ENCODE results near the gene PRR11.
A peak's percentile ranks its signal among the peaks of the same experiment; 100 is the strongest.
"Not testable (repeated sequence)": the region's sequence is repeated elsewhere in the genome, so short reads cannot be mapped to it uniquely, and the experiment has no call there.

The PRR11 gene

DNA sequence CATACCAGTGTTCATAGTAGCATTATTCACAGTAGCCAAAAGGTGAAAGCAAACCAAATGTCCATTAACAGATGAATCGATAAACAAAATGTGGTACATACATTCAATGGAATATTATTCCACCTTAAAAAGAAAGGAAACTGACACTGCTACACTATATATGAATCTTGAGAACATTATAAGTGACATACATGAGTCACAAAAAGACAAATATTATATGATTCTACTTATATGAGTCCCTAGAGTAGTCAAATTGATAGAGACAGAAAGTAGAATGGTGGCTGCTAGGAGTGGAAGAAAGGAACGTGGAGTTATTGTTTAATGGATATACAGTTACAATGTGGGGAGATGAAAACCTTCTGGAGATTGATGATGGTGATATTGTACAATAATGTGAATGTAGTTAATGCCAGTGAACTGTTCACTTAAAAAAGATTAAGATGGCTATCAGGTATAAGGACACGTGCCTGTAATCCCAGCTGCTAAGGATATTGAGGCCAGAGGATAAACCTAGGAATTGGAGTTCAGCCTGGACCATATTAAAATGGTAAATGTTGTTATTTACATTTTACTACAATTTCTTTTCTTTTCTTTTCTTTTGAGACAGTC, 28.6 kb upstream of the PRR11 start:
- H3K9ac ChIP-seq (ENCODE audit: low read depth, low read length) = no peak overlapping the region
- peaks cover 60% of the 10 kb centered on the region for H3K36me3 ChIP-seq (ENCODE audit: insufficient read depth, low read length)
- H3K9me3 ChIP-seq (ENCODE audit: insufficient read depth, low read depth, low read length) = no peaks in the 10 kb centered on the region
- no peak overlapping the region for H3K4me3 ChIP-seq (ENCODE audit: low read length)
- H3K27me3 ChIP-seq (ENCODE audit: insufficient read depth, low read length) = no peaks in the 10 kb centered on the region
- no peak overlapping the region for H3K27ac ChIP-seq (ENCODE audit: low read depth, low read length)
- 84% methylated on average over 3 of the region's 3 CpGs for WGBS
- no peaks in the 10 kb centered on the region for H3K4me1 ChIP-seq (ENCODE audit: insufficient read depth, low read length)

GRCh38 chr17:59129814-59130213, 25.7 kb upstream of the PRR11 start:
- WGBS = 91% methylated on average over 1 of the region's 2 CpGs
- Histone ChIP-seq H3K4me1 (ENCODE audit: insufficient read depth, low read length) (no peaks in the 10 kb centered on the region), H3K4me3 (ENCODE audit: low read length) (no peak overlapping the region), H3K36me3 (ENCODE audit: insufficient read depth, low read length) (peaks cover 40% of the 10 kb centered on the region), H3K27ac (ENCODE audit: low read depth, low read length) (no peak overlapping the region), H3K9me3 (ENCODE audit: insufficient read depth, low read depth, low read length) (no peaks in the 10 kb centered on the region), H3K27me3 (ENCODE audit: insufficient read depth, low read length) (no peaks in the 10 kb centered on the region), H3K9ac (ENCODE audit: low read depth, low read length) (no peak overlapping the region)

DNA sequence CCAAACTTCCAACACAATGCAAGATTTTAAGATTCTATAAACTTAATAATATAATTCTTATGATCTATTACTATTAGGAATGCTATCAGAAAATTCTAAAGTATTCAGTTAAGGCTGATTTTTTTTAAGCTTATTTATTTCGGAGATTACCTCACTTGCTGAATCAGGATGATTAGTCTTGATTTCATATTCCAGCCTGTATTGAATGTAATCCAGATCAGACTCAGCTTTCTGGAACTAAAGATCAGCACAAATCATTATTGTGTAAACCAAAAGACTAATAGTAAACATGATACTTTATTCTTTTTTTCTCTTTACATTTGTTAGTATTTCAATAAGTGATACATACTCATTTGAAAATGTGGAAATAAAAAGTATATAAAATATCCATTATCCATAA, 24.4 kb upstream of the PRR11 start:
- Histone ChIP-seq H3K27me3 (ENCODE audit: insufficient read depth, low read length) (no peaks in the 10 kb centered on the region), H3K4me1 (ENCODE audit: insufficient read depth, low read length) (no peaks in the 10 kb centered on the region), H3K9me3 (ENCODE audit: insufficient read depth, low read depth, low read length) (no peaks in the 10 kb centered on the region), H3K4me3 (ENCODE audit: low read length) (no peak overlapping the region), H3K36me3 (ENCODE audit: insufficient read depth, low read length) (peaks cover 39% of the 10 kb centered on the region), H3K27ac (ENCODE audit: low read depth, low read length) (no peak overlapping the region), H3K9ac (ENCODE audit: low read depth, low read length) (no peak overlapping the region)
- WGBS = 75% methylated on average over 1 of the region's 1 CpG

GRCh38 chr17:59138339-59138738, 17.2 kb upstream of the PRR11 start:
- H3K27ac ChIP-seq (ENCODE audit: low read depth, low read length); H3K4me1 ChIP-seq (ENCODE audit: insufficient read depth, low read length); H3K27me3 ChIP-seq (ENCODE audit: insufficient read depth, low read length); H3K9me3 ChIP-seq (ENCODE audit: insufficient read depth, low read depth, low read length); H3K36me3 ChIP-seq (ENCODE audit: insufficient read depth, low read length); H3K4me3 ChIP-seq (ENCODE audit: low read length); H3K9ac ChIP-seq (ENCODE audit: low read depth, low read length): not testable (repeated sequence)
- 96% methylated on average over 10 of the region's 10 CpGs for WGBS

GRCh38 chr17:59139939-59140338, 15.6 kb upstream of the PRR11 start:
- H3K27ac ChIP-seq (ENCODE audit: low read depth, low read length) = no peak overlapping the region
- H3K9ac ChIP-seq (ENCODE audit: low read depth, low read length) = no peak overlapping the region
- 96% methylated on average over 4 of the region's 4 CpGs for WGBS
- H3K4me3 ChIP-seq (ENCODE audit: low read length) = no peak overlapping the region
- H3K4me1 ChIP-seq (ENCODE audit: insufficient read depth, low read length) = no peaks in the 10 kb centered on the region
- peaks cover 6% of the 10 kb centered on the region for H3K36me3 ChIP-seq (ENCODE audit: insufficient read depth, low read length)
- no peaks in the 10 kb centered on the region for H3K27me3 ChIP-seq (ENCODE audit: insufficient read depth, low read length)
- no peaks in the 10 kb centered on the region for H3K9me3 ChIP-seq (ENCODE audit: insufficient read depth, low read depth, low read length)

- 93% methylated on average over 1 of the region's 1 CpG for WGBS
- Histone ChIP-seq H3K4me3 (ENCODE audit: low read length) (no peak overlapping the region), H3K36me3 (ENCODE audit: insufficient read depth, low read length) (peaks cover 11% of the 10 kb centered on the region), H3K27me3 (ENCODE audit: insufficient read depth, low read length) (no peaks in the 10 kb centered on the region), H3K9ac (ENCODE audit: low read depth, low read length) (no peak overlapping the region), H3K4me1 (ENCODE audit: insufficient read depth, low read length) (no peaks in the 10 kb centered on the region), H3K9me3 (ENCODE audit: insufficient read depth, low read depth, low read length) (no peaks in the 10 kb centered on the region), H3K27ac (ENCODE audit: low read depth, low read length) (no peak overlapping the region)
Measured at GRCh38 chr17:59141860-59142259, 13.7 kb upstream of the PRR11 start.

- H3K4me3 ChIP-seq (ENCODE audit: low read length) = no peak overlapping the region
- no peak overlapping the region for H3K27ac ChIP-seq (ENCODE audit: low read depth, low read length)
- WGBS = 95% methylated on average over 4 of the region's 4 CpGs
- H3K4me1 ChIP-seq (ENCODE audit: insufficient read depth, low read length) = no peaks in the 10 kb centered on the region
- H3K9ac ChIP-seq (ENCODE audit: low read depth, low read length) = no peak overlapping the region
- H3K9me3 ChIP-seq (ENCODE audit: insufficient read depth, low read depth, low read length) = no peaks in the 10 kb centered on the region
- H3K36me3 ChIP-seq (ENCODE audit: insufficient read depth, low read length) = peaks cover 14% of the 10 kb centered on the region
- H3K27me3 ChIP-seq (ENCODE audit: insufficient read depth, low read length) = no peaks in the 10 kb centered on the region
Measured at GRCh38 chr17:59145571-59146096, 9.9 kb upstream of the PRR11 start.

GRCh38 chr17:59149051-59149450, 6.5 kb upstream of the PRR11 start:
- Histone ChIP-seq H3K27ac (ENCODE audit: low read depth, low read length) (no peak overlapping the region), H3K36me3 (ENCODE audit: insufficient read depth, low read length) (peaks cover 12% of the 10 kb centered on the region), H3K4me1 (ENCODE audit: insufficient read depth, low read length) (peaks cover 24% of the 10 kb centered on the region), H3K9ac (ENCODE audit: low read depth, low read length) (no peak overlapping the region), H3K9me3 (ENCODE audit: insufficient read depth, low read depth, low read length) (no peaks in the 10 kb centered on the region), H3K27me3 (ENCODE audit: insufficient read depth, low read length) (no peaks in the 10 kb centered on the region), H3K4me3 (ENCODE audit: low read length) (no peak overlapping the region)
- 96% methylated on average over 2 of the region's 2 CpGs for WGBS

GRCh38 chr17:59149841-59150511, 5.6 kb upstream of the PRR11 start:
- Histone ChIP-seq H3K36me3 (ENCODE audit: insufficient read depth, low read length) (peaks cover 7% of the 10 kb centered on the region; the same call in 1 of the 2 replicates), H3K27ac (ENCODE audit: low read depth, low read length) (no peak overlapping the region), H3K27me3 (ENCODE audit: insufficient read depth, low read length) (no peaks in the 10 kb centered on the region), H3K9ac (ENCODE audit: low read depth, low read length) (no peak overlapping the region), H3K4me1 (ENCODE audit: insufficient read depth, low read length) (peaks cover 24% of the 10 kb centered on the region), H3K4me3 (ENCODE audit: low read length) (no peak overlapping the region), H3K9me3 (ENCODE audit: insufficient read depth, low read depth, low read length) (no peaks in the 10 kb centered on the region)
- WGBS = 91% methylated on average over 4 of the region's 5 CpGs

GRCh38 chr17:59151006-59151405, 4.5 kb upstream of the PRR11 start:
- H3K9me3 ChIP-seq (ENCODE audit: insufficient read depth, low read depth, low read length) = no peaks in the 10 kb centered on the region
- H3K36me3 ChIP-seq (ENCODE audit: insufficient read depth, low read length) = peaks cover 3% of the 10 kb centered on the region; the same call in 1 of the 2 replicates
- 98% methylated on average over 4 of the region's 5 CpGs for WGBS
- no peak overlapping the region for H3K4me3 ChIP-seq (ENCODE audit: low read length)
- peaks cover 24% of the 10 kb centered on the region for H3K4me1 ChIP-seq (ENCODE audit: insufficient read depth, low read length)
- H3K9ac ChIP-seq (ENCODE audit: low read depth, low read length) = no peak overlapping the region
- no peak overlapping the region for H3K27ac ChIP-seq (ENCODE audit: low read depth, low read length)
- no peaks in the 10 kb centered on the region for H3K27me3 ChIP-seq (ENCODE audit: insufficient read depth, low read length)

DNA sequence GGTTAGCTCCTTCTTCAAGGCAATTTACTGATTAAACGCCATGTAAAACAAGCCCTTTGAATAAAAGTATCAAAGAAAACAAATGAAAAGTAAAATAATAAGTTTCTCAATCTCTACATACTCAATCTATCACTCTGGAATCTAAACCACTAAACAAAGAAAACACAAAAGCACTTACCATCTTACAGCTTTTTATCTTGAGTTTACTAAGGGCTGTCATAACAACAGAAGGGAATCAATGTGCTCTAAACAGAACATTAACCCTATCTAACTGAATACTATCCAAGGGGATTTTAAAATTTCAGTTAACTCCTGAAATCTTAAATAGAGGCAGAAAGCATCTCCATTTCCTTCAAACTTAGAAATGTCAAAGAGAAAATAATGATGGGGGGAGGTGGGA, 4.0 kb upstream of the PRR11 start:
- Histone ChIP-seq H3K4me3 (ENCODE audit: low read length) (peak overlapping the region; percentile 18; the same call in 1 of the 2 replicates), H3K9me3 (ENCODE audit: insufficient read depth, low read depth, low read length) (no peaks in the 10 kb centered on the region), H3K9ac (ENCODE audit: low read depth, low read length) (peak overlapping the region; percentile 5; the same call in 1 of the 2 replicates), H3K27me3 (ENCODE audit: insufficient read depth, low read length) (no peaks in the 10 kb centered on the region), H3K27ac (ENCODE audit: low read depth, low read length) (no peak overlapping the region), H3K4me1 (ENCODE audit: insufficient read depth, low read length) (peaks cover 24% of the 10 kb centered on the region), H3K36me3 (ENCODE audit: insufficient read depth, low read length) (peaks cover 3% of the 10 kb centered on the region; the same call in 1 of the 2 replicates)
- WGBS = 100% methylated on average over 1 of the region's 1 CpG

Measured in HUES64 (cell line).